Nucleus accumbens (tissue), 56 donors: ENCODE measurements around the gene ARGLU1.
"Not testable (repeated sequence)": the region's sequence is repeated elsewhere in the genome, so short reads cannot be mapped to it uniquely, and the experiment has no call there.

ENCODE experiments used
- DNase-seq, 56 donors: peaks; one replicate each; lab custom pipeline; 2025; lab: John Stamatoyannopoulos, UW

ARGLU1 gene, protein sequence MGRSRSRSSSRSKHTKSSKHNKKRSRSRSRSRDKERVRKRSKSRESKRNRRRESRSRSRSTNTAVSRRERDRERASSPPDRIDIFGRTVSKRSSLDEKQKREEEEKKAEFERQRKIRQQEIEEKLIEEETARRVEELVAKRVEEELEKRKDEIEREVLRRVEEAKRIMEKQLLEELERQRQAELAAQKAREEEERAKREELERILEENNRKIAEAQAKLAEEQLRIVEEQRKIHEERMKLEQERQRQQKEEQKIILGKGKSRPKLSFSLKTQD

DNA sequence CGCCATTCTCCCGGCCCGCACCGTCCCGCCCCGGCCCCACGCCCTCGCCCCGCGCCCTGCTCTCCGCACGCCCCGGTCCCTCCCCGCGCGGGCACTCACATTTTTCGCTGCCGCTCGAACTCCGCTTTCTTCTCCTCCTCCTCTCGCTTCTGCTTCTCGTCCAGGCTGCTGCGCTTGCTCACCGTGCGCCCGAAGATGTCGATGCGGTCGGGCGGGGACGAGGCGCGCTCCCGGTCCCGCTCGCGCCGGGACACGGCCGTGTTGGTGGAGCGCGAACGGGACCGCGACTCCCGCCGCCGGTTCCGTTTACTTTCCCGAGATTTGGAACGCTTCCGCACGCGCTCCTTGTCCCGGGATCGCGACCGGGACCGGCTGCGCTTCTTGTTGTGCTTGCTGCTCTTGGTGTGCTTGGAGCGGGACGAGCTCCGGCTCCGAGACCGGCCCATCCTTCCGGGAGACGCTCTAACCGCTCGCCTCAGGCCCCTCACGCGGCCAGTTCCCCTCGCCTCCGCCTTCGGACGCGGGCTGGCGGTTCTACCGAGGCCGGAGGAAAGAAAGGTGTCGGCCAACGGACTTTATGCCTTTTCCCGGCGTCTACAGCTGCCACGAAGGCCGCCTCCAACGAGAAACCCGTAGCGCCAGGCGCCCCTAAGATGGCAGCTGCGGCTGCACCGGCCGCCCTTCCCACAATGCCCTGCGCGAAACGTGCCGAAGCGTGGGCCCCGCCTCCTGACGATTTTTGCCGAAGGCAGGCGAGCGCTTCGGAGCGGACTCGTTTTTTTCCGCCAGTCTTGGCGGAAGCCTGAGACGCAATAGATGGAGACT lies at the start of gene ARGLU1:
Gene ARGLU1, minus strand, starts transcription at position 664 of the 825 bp plus-strand sequence. Its CDS starts 218 bp downstream, at position 446.
- DNase-seq: peak; percentile 26 to 97 (median 90)

DNA sequence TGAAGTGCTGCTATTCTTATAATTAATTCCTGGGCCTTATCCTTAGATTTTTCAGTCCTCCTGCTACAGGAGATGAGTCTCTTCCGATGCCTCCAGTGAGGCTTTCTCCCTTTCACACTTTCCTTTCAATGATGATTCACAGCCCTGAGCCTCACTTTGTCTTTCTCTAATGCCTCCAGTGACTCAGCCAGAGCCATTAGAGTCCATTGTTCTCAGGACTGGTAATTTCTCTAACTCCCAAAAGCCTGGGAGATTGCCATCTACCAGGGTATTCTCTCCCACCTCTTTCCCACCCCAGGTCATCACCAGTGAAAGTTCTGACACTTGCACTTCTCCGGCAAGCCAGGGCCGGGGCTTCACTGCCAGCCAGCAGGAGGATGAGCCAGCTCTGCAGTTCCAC lies 49.6 kb upstream of the ARGLU1 start:
- no peak for DNase-seq

DNA sequence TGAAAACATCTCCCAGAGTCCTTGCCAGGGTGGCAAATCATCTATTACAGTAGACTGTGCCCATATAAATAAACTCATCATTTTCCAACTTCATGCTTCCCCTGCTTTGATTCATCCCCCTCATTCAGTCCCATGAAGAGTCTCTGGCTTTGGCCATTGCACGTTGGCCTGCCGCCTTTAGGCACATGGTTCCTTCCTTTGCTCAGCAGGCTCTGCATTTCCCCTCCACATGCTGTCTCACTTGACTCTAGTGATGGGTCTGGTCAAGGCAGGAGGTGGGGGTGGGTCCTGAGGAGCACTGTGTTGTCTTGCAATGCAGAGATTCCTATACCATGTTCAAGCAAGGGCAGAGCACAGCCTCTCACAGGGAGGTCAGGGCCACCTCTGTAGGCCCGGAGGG lies 48.8 kb upstream of the ARGLU1 start:
- DNase-seq: no peak

DNA sequence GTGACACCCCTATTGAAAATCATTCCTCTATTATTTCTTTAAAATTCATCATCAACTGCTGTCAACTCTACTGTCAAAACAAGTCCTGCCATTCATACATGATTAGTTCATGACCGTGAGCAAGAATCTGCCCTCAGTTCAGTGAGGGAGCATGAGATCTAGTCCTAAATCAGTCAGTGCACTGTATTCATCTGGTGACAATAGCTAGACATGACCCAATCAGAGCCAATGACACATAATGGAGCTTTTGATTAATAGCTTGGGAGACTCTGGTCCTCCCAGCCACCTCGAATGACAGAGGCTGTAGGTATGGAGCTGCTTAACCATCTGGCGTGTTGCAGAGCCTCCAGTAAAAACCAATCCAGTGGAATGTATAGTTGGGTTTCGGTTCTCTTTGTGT lies 46.9 kb upstream of the ARGLU1 start:
- no peak for DNase-seq

DNA sequence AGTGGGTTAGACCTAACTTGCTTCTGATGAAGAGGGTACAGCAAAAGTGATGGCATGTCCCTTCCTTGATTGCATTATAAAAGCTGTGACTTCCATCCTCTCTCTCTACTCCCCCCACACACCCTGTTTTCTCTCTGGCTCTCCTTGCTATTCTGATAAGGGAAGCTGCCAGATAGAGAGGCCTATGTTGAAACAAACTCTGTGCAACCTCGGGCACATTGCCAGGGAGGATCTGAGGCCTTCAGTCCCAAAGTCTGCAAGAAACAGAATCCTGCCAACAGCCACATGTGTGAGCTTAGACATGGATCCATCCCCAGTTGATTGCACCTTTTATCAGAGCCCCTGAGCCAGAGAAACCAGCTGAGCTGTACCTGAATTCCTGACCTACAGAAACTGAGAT lies 44.8 kb upstream of the ARGLU1 start:
- peak in 2 of 56 donors; percentile 1 to 4 for DNase-seq

DNA sequence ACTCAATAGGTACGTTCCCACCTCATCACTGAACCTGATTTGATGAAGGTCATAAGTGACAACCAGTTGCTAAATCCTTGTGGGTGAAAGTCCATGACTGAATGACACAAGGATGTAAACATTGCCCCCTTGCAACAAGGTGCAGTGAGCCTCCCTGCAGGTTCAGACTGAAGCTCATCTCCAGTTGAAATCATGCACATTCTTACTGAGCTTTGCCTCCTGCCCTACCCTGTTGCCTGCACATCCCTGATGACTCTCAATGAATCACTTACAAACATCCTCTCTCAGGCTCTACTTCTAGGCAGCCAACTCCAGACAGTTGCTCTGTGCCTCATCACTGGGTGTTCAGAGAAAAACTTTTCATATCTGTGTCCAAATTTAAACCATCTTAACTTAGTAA lies 42.5 kb upstream of the ARGLU1 start:
- no peak for DNase-seq

DNA sequence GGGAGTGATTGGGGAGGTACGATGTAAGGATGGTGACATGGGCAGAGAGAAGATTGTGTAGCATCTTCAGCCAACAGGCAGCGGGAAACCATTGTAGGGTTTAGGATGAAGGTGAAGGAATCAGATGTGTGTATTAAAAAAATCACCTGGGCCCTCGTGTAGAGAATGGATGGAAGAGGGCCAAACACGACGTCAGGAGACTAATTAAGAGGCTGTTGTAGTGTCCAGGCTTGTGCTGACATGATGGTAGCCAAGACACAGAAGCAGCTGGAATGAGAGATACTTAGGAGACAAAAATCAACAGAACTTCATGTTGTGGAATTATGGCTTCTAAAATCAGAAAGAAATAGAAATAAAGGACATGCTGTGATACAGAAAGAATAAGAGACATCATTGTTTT lies 41.2 kb upstream of the ARGLU1 start:
- no peak for DNase-seq

DNA sequence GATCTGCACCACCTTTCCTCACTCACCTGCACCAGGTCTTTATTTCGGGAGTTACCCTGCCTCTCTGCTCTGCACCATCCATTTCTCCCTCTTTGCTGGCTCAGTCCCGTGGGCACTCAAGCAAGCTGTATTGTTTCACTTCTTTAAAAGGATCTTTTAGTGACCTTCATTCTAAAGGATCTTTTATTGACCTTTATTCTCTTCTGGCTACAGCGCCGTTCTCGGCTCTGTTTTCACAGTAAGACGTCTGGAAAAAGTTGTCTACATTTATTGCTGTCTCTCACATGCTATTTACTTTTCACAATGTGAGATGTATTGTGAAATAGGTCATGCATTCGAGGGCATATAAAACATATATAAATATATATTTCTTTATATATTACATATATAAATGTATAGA lies 35.6 kb upstream of the ARGLU1 start:
- DNase-seq: no peak

DNA sequence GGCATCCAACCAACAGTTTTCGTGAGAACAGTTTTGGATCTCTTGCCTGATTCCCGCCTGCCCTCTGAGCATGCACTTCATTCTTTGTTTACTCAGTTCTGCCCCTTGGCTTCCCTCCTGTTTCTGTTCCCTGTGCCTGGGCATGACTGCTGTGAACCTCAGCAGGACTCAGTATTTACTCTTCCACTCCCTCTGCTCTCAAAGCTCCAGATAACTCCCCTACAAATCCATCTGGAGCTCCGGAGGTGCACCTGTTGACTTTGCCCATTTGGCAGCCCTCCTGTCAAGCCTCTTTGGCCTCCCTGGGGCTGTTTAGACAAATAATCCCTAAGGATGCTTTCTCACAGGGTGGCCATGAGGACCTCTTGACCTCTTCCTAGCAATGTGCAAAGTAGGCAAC lies 34.2 kb upstream of the ARGLU1 start:
- no peak for DNase-seq

DNA sequence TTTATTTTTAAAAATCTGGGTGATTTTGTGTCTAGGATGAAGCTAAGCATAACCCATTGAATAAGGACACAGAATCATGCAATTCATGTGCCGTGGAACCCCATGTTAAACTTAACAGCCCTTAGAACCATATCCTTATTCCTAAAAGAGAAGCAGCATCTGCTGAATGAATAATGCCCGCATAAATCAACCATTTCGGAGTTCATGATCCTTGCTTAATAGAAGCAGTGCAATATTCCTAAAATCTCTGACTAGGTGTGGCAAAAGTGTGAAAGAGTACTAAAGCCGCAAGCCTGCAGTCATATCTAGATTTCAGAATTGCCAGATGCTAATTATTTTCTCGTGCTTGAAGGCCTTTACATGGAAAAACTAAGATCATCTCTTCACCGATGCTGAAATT lies 33.6 kb upstream of the ARGLU1 start:
- DNase-seq: no peak

DNA sequence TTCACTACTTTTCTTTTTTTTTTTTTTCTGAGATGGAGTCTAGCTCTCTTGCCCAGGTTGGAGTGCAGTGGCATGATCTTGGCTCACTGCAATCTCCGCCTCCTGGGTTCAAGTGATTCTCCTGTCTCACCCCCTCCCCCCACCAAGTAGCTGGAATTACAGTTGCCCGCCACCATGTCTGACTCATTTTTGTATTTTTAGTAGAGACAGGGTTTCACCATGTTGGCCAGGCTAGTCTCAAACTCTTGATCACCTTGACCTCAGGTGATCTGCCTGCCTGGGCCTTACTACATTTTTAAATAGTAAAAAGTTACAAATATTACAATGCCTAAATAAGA lies 32.8 kb upstream of the ARGLU1 start:
- DNase-seq: not testable (repeated sequence)

DNA sequence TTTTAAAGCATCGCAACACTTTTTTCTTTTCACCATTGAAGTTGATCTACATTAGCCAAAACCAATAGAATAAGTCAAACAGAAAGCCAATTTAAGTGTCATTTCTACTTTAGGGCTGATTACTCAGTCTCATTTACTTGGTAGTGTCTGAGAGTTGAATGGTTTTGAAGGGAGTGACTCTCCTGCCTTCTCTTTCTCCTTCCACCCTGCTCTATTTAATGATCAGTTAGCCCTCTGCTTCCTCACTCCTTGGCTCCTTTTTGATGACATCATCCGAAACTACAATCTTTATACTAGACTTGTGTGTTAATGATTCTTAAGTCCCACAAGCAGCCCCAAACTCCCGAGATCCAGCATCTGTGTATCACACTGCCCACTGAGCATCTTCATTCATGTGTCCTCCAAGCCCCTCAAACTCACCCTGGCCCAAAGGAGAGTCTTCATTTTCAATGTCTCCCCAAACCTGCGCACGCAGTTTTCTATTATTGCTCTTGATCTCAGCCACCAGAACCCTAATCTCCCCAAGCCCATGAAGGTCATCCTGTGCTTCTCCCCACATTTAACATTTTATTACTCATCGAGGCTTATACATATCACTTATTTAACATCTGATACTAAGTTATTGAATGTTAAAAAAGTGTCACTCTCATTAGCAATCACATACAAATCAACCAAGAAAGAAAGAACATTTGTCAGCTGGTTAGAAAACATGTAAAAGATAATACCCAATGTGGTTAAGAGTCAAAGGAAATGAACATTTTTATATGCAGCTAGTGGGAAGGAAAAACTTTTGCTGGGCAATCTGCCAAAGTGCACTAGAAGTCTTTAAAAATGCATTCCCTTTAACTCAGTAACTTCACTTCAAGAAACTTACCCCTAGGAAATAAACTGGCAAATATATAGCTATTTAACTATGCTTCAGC lies 32.2 kb upstream of the ARGLU1 start:
- no peak for DNase-seq

DNA sequence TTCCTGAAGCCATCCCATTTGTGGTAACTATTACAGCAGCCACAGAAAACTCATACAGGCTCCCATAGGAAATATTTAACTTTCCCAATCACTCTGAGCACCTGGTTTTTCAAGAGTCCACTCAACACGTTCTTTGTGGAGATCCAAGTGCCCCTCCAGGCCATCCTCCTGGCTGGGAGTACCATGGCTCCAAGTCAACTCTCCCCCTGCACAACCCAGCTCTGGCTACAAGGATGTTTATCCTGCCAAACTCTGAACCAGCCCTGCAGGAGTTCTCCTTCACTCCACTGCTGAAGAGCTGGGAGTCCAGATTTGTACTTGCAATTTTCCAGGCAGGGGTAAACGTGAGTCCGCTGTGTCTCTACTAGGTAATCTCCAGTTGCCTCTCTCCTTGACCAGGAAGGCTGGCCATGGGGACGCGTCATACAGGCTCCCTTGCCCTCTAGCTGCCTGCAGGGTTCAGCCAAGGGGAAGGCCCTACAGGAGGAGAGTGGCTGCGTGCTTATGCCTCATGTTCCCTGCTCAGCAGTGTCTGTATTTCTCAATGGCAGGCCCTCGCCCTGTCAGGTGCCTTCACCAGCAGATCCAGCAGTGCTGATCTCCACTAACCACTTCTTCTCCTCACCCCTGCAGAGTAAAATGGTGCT lies 29.9 kb upstream of the ARGLU1 start:
- no peak for DNase-seq

DNA sequence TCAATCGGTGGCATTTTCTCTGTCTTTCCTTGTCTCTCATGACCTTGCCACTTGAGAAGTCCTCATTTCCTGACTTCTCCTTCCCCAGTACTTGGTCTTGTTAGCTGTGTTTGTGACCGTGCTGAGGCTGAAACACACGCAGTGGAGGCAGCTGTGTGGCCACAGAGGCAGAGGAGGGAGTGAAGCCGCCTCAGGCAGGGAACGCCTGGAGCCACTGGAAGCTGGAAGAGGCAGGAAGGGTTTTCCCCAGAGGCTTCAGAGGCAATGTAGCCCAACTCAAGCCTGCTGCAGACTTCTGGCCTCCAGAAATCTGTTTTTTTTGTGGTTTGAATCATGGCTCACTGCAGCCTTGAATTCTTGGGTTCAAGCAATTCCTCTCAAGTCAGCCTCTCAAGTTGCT lies 29.2 kb upstream of the ARGLU1 start:
- no peak for DNase-seq

DNA sequence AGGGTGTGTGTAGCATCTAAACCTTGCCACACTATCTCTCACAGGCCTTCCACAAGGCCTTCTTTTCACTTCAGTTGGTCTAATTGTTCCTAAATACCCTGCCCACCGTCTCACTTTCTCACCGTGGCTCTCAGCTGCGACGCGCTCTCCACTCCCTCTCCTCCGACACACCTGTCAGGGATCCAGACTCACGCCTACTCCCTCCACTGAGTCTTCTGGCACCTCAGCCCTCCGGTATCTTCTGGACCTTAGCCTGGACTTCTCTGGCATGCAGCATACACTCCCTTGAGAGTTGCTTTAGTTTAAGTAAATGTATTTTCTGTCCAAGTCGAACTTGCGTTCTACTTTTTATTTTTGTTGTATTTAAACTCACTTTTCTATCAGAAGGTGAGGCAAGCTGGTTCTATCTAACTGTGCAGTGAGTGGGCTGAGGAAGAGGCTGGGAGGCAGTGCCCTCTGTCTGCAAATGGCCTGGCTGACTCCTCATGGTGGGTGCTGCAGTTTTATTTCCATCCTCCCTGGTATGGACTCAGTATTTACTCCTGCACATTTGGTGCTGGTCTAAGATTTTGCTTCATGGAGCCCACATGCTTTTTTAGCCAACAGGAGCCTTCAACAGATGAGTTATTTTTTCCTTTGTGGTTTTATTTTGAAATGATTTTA lies 28.5 kb upstream of the ARGLU1 start:
- no peak for DNase-seq

DNA sequence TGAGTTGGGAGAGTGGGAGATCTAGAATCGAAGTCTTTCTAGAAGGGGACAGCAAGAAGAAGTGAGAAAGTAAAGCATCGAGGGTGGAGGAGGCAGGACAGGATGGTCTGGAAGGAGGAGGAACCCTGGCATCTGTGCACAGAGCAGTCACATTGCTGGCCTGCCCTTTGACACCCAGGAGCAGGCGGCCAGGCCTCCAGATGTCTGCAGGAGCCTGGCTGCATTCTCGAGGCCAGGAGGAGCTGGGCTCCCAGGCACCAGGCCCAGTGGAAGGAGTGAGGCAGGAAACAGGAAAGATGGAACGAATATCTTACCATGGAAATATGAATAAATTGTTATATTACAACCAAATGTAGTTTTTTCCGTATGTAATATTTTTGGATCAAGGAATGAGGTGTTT lies 27.7 kb upstream of the ARGLU1 start:
- no peak for DNase-seq

DNA sequence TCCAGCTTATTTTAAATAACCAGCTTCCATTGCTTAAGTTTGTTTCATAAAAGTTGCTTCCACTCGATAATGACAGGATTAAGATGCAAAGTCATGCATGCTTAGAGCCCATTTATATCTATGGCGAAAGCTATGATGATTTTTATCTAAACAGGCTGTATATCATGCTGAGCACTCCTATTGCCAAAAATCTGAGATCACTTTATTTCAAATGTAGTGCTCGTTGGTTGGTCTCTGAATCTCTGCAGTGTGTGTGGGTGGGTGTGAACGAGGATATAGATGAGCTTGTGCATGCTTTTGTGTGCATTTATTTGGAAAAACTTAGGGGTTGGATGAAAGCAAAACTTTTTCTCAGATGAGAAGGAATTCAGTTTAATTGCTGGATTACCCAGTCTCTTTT lies 27.0 kb upstream of the ARGLU1 start:
- no peak for DNase-seq

DNA sequence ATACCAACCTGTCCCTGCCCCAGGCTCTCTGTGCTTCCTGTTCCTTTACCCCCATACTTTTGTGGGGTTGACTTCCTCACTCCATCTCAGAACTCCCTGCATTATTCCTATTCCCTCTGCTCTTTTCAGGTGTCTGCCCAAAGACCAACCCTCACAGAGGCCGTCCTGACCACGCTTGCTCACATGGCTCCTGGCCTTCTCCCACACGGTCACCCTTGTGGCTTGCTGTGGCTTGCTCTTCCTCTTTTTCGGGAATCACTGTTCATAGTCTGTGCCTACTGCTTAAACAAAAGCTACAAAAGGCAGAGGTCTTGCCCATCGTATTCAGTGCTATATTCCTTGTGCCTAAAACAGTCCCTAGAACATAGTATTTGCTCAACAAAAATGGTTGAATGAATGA lies 25.2 kb upstream of the ARGLU1 start:
- DNase-seq: no peak

DNA sequence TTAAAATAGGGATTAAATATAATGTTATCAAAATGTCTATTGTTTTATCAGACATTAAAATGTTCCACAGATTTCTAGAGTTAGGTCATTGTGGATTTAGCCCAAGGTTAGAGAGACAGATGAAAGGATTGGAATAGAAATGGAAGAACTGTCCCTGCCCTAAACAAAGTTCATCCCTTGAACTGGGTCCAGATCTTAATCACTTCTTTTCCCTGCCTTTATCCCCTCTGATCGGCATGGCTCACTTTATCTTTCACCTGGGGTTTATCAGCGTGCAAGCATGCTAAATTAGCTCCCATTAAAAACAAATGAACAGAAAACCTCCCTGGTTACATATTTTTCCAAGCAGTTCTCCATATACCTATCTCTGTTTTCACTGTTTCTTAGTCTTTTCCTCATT lies 23.4 kb upstream of the ARGLU1 start:
- DNase-seq: no peak

DNA sequence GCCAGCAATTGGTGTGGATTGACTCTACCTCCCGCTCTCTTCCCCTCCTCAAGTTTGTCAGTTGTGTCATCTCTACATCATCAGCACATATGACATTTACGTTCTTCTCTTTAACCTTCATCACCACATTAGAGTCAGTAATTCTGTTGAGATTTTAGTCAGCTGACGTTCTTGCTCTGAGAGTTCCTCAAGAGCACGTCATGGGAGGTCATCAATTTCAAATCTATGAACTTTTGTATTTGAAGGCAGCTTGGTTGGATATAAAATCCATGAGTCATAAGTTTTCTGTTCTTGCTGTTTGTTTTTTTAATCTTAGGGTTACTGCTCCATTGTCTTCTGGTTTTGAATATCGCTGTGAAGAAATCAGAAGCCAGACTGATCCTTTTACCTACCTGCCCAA lies 21.8 kb upstream of the ARGLU1 start:
- DNase-seq: no peak
